AG04450 (cell line): ENCODE data around the gene ALPG. TPM values are rescaled to one million over a fixed set of nuclear protein-coding genes. Genes with fewer than 3 reads are reported as not detected.
"Not testable (repeated sequence)": the region's sequence is repeated elsewhere in the genome, so short reads cannot be mapped to it uniquely, and the experiment has no call there.

Experiments used
- CTCF ChIA-PET: fragments of 300-600, 350-600 bp; formaldehyde crosslinking; extraction: SDS; loops from one replicate; lab custom pipeline; 2022; ENCODE audit warnings: antibody characterized with exemption, inconsistent platforms; lab: Charles Lee
- POLR2A ChIA-PET: fragments of 350-600 bp; formaldehyde crosslinking; extraction: SDS; loops from one replicate; lab custom pipeline; 2021; ENCODE audit warnings: antibody characterized with exemption, inconsistent platforms; lab: Yijun Ruan, JAX
- DNase-seq: peaks from one replicate; pipeline ENCODE4 v3.0.0-alpha.2; 2011; ENCODE audit warnings: low read depth, low spot score
- H3K27ac ChIP-seq: one replicate; pipeline ENCODE4 v1.5.1; 2012; ENCODE audit warnings: low read depth, low read length, control low read depth
- H3K27me3 ChIP-seq: one replicate; pipeline ENCODE4 v1.6.0; 2012; ENCODE audit warnings: low read length; ENCODE audit not compliant: control insufficient read depth, insufficient read depth
- H3K4me3 ChIP-seq: 2 replicates; pipeline ENCODE4 v1.5.1; 2011; ENCODE audit warnings: mild to moderate bottlenecking, low read depth, low read length, control low read depth
- H3K9me3 ChIP-seq: 2 replicates; pipeline ENCODE4 v1.5.1; 2012; ENCODE audit warnings: low read length; ENCODE audit not compliant: control insufficient read depth, insufficient read depth
- CTCF ChIP-seq: IDR thresholded peaks from 2 replicates; pipeline ENCODE4 v1.5.1; 2011; ENCODE audit warnings: low read depth, low read length, control low read depth, inconsistent platforms
- polyA plus RNA-seq: library from polyadenylated mRNA; depleted of rRNA; stranded (reverse); fragments of >200 nt; gene quantifications from 2 replicates; pipeline ENCODE4 v1.2.3, GENCODE V29; 2011

ALPG gene
- polyA plus RNA-seq, 1 experiment: not detected

GRCh38 chr2:232398293-232399034 lies 8.2 kb upstream of the ALPG start:
- ChIA-PET CTCF (interaction anchor here (0.6 to 0.7 kb wide), 2 partner anchors 11 to 161 kb away, joined by 3 to 5 read pairs; no protein-coding TSS in a partner anchor), POLR2A (no interaction called here)

GRCh38 chr2:232400256-232401015 lies 6.2 kb upstream of the ALPG start:
- ChIA-PET POLR2A (no interaction called here), CTCF (interaction anchor here (0.5 kb wide), 1 partner anchor 498 kb away, joined by 5 read pairs; no protein-coding TSS in a partner anchor)
- Histone ChIP-seq H3K9me3 (no peaks in the 10 kb centered on the region), H3K27me3 (peaks cover 7% of the 10 kb centered on the region), H3K27ac (no peak overlapping the region), H3K4me3 (no peak overlapping the region)
- TF ChIP-seq CTCF: no peak
- DNase-seq: no peak

More at GRCh38 chr2:232398293-232399034, 8.2 kb upstream of the ALPG start:
- Histone ChIP-seq H3K9me3 (no peaks in the 10 kb centered on the region), H3K27me3 (peaks cover 8% of the 10 kb centered on the region), H3K27ac (no peak overlapping the region), H3K4me3 (no peak overlapping the region)
- no peak for TF ChIP-seq CTCF
- DNase-seq: no peak

GRCh38 chr2:232402518-232402917 lies 4.1 kb upstream of the ALPG start:
- Histone ChIP-seq H3K27me3 (peaks cover 7% of the 10 kb centered on the region), H3K9me3 (no peaks in the 10 kb centered on the region), H3K27ac (no peak overlapping the region), H3K4me3 (no peak overlapping the region)
- CTCF ChIA-PET: no interaction called here
- TF ChIP-seq CTCF: no peak
- POLR2A ChIA-PET: no interaction called here
- no peak for DNase-seq

- CTCF ChIA-PET: no interaction called here
- POLR2A ChIA-PET: no interaction called here
- H3K9me3 ChIP-seq: no peaks in the 10 kb centered on the region
- no peak for DNase-seq
- H3K27ac ChIP-seq: no peak overlapping the region
- peaks cover 8% of the 10 kb centered on the region for H3K27me3 ChIP-seq
- no peak overlapping the region for H3K4me3 ChIP-seq
- TF ChIP-seq CTCF: no peak
Observed at GRCh38 chr2:232405943-232406510, 617 bp upstream of the ALPG start.

- POLR2A ChIA-PET: interaction anchor here (0.7 kb wide), 1 partner anchor 184 kb away, joined by 3 read pairs; no protein-coding TSS in a partner anchor
- CTCF ChIA-PET, DNase-seq: not testable (repeated sequence)
Observed at GRCh38 chr2:232407428-232408150, 945 bp downstream of the ALPG start.

GRCh38 chr2:232408269-232408668 lies 1.6 kb downstream of the ALPG start:
- POLR2A ChIA-PET, DNase-seq, CTCF ChIA-PET, H3K4me3 ChIP-seq, H3K9me3 ChIP-seq, H3K27ac ChIP-seq: not testable (repeated sequence)
- H3K27me3 ChIP-seq: peaks cover 13% of the 10 kb centered on the region

More at GRCh38 chr2:232407428-232408150, 945 bp downstream of the ALPG start:
- H3K4me3 ChIP-seq, H3K27ac ChIP-seq, H3K9me3 ChIP-seq: not testable (repeated sequence)
- H3K27me3 ChIP-seq: peaks cover 13% of the 10 kb centered on the region

- peaks cover 15% of the 10 kb centered on the region for H3K27me3 ChIP-seq
- H3K9me3 ChIP-seq, POLR2A ChIA-PET, DNase-seq, H3K27ac ChIP-seq, H3K4me3 ChIP-seq: not testable (repeated sequence)
- CTCF ChIA-PET: interaction anchor here (0.6 kb wide), 1 partner anchor 11 kb away, joined by 3 read pairs; no protein-coding TSS in a partner anchor
Observed at GRCh38 chr2:232409617-232410016, 3.0 kb downstream of the ALPG start.
